HG02588 (cell line): ENCODE results near the gene RASSF1.

ENCODE experiments used
- ATAC-seq: cut with Tn5 transposase; IDR thresholded peaks from one replicate; pipeline ENCODE4 v1.9.1; 2021; ENCODE audit warnings: mild to moderate bottlenecking, moderate library complexity; ENCODE audit not compliant: unreplicated experiment

RASSF1 gene

GRCh38 chr3:50345008-50345407 lies 4.4 kb upstream of the RASSF1 start:
- ATAC-seq = no peak

GRCh38 chr3:50342813-50343633 lies 2.4 kb upstream of the RASSF1 start:
- no peak for ATAC-seq

- no peak for ATAC-seq
Measured at GRCh38 chr3:50341996-50342650, 1.5 kb upstream of the RASSF1 start.

GRCh38 chr3:50341537-50341936 lies 901 bp upstream of the RASSF1 start:
- ATAC-seq = no peak

- ATAC-seq = no peak
Measured at GRCh38 chr3:50340147-50340447, 539 bp downstream of the RASSF1 start.

GRCh38 chr3:50339485-50340146 lies 1.0 kb downstream of the RASSF1 start:
- no peak for ATAC-seq

- no peak for ATAC-seq
Measured at GRCh38 chr3:50338965-50339364, 1.7 kb downstream of the RASSF1 start.

GRCh38 chr3:50337175-50337861 lies 3.3 kb downstream of the RASSF1 start:
- peak; percentile 73 for ATAC-seq

- ATAC-seq = peak; percentile 27
Measured at GRCh38 chr3:50336452-50337174, 4.0 kb downstream of the RASSF1 start.

GRCh38 chr3:50334339-50335075 lies 6.1 kb downstream of the RASSF1 start:
- ATAC-seq = no peak

GRCh38 chr3:50333744-50334328 lies 6.8 kb downstream of the RASSF1 start:
- ATAC-seq = no peak

- ATAC-seq = no peak
Measured at GRCh38 chr3:50331364-50331907, 9.2 kb downstream of the RASSF1 start.

- ATAC-seq = no peak
Measured at GRCh38 chr3:50330330-50330729, 10.3 kb downstream of the RASSF1 start.

- peak; percentile 79 for ATAC-seq
Measured at GRCh38 chr3:50327943-50328691, 12.5 kb downstream of the RASSF1 start, which contains the start of gene TUSC2. TUSC2 (minus strand) TSS chr3:50328223; CDS start chr3:50328099, 124 bp downstream.

GRCh38 chr3:50327129-50327528 lies 13.5 kb downstream of the RASSF1 start:
- ATAC-seq = no peak

- ATAC-seq = no peak
Measured at GRCh38 chr3:50326182-50326541, 14.5 kb downstream of the RASSF1 start.

GRCh38 chr3:50325497-50326181 lies 15.0 kb downstream of the RASSF1 start:
- ATAC-seq = no peak

- no peak for ATAC-seq
Measured at GRCh38 chr3:50325113-50325480, 15.5 kb downstream of the RASSF1 start.
